GM19025 (cell line): ENCODE data around the gene ST3GAL4.
"Not testable (repeated sequence)": the region's sequence is repeated elsewhere in the genome, so short reads cannot be mapped to it uniquely, and the experiment has no call there.

Source experiments
- ATAC-seq: cut with Tn5 transposase; IDR thresholded peaks from one replicate; pipeline ENCODE4 v1.9.1; 2021; ENCODE audit warnings: mild to moderate bottlenecking, low read depth, moderate library complexity; ENCODE audit not compliant: unreplicated experiment

Gene ST3GAL4

DNA sequence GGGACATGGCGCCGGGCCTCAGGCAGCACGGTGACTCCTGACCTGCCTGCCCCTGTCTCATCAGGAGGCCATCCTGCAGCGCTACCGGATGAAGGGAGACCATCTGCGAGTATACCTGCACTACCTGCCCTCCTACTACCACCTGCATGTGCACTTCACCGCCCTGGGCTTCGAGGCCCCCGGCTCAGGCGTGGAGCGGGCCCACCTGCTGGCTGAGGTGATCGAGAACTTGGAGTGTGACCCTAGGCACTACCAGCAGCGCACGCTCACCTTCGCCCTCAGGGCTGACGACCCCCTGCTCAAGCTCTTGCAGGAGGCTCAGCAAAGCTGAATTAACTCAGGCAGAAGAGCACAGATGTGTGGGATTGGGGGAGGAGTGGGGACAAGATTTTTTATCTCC lies 10.2 kb upstream of the ST3GAL4 start:
- ATAC-seq = no peak

DNA sequence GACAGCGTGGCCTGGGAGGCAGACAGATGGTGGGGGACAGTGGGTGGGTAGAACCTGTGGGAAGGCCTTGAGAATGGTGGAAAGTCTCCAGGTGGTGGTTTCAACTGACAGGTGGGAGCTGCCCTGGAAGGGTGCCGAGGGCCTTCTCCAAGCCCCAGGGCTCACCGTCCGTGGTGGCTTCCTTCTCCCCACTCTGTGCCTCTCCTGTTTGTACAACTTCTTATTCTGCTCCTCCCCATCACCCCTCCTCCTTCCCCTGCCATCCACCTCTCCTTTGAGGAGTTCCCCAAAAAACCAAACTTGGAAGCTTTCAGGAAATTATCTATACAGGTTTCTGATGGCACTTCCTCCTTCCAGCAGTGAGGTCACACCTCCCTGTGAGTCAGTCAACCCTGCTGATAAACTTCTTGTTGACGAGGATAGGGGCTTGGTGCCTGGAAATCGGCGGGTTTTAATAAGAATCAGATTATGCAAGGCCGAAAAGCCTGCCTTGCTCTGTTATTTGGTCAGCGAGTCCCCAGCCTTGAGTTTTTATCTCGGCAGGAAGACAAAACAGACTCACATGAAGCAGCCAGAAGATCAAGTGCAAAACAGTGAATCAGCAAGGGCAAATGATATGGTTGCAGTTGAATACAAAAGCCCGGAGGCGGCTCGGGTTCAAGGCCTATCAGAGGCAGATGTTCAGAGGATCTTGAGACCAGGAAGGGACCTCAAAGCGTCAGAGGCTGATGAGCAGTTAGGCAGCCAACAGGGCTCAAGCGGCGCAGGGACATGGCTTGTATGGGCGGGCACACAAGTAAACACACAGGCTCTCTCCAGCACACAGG lies 9.5 kb upstream of the ST3GAL4 start:
- ATAC-seq = no peak

DNA sequence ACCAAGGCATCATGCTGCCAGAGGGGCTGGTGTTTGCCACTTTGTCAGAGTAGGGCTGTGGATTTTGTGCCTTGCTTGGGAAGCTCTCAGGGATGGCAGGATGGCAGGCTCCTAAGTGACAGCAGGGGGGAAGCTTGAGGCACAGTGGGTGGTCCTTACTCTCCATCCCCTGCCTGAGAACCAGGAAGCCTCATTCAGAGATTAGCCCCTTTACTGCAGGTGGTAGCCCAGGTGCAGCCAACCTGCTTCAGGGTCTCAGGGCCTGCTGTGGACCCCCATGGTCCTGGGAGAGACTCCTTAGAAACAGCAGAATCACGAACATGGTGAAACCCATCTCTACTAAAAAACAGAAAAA lies 8.9 kb upstream of the ST3GAL4 start:
- no peak for ATAC-seq

- not testable (repeated sequence) for ATAC-seq
Observed at GRCh38 chr11:126346946-126347345, 8.5 kb upstream of the ST3GAL4 start.

GRCh38 chr11:126347751-126348668 lies 7.5 kb upstream of the ST3GAL4 start:
- ATAC-seq = no peak

GRCh38 chr11:126348806-126349582 lies 6.5 kb upstream of the ST3GAL4 start:
- ATAC-seq = no peak

- ATAC-seq = no peak
Observed at GRCh38 chr11:126350836-126351235, 4.7 kb upstream of the ST3GAL4 start.

- no peak for ATAC-seq
Observed at GRCh38 chr11:126352163-126352562, 3.3 kb upstream of the ST3GAL4 start.

DNA sequence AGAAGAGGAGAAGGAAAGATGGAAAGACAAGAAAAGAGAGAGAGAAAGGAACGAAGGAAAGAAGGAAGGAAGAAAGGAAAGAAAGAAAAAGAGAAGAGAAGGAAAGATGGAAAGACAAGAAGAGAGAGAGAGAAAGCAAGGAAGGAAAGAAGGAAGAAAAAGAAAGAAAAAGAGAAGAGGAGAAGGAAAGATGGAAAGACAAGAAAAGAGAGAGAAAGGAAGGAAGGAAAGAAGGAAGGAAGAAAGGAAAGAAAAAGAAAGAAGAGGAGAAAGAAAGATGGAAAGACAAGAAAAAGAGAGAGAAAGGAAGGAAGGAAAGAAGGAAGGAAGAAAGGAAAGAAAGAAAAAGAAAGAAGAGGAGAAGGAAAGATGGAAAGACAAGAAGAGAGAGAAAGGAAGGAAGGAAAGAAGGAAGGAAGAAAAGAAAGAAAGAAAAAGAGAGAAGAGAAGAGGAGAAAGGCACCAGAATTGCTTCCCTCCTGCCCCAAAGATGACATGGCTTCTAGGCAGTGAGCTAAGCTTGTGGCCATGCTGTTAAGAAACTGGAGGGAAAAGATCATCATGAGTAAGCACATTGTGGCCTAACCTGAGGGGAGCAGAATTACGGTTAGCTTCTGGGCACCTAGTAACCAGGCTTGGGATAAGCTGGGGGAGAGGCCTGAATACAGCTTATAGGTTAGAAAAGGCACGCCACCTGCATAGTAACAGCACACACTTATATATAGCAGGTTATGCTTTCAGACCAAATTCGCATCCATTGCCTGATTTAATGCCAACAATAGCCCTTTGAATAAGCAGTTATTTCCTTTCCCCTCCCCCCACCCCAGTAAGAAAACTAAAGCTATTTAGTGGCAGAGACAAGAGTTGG lies 2.3 kb upstream of the ST3GAL4 start:
- no peak for ATAC-seq

GRCh38 chr11:126354631-126355323 lies 709 bp upstream of the ST3GAL4 start:
- peak; percentile 25 for ATAC-seq

GRCh38 chr11:126355926-126356897 lies 726 bp downstream of the ST3GAL4 start:
- ATAC-seq = no peak

DNA sequence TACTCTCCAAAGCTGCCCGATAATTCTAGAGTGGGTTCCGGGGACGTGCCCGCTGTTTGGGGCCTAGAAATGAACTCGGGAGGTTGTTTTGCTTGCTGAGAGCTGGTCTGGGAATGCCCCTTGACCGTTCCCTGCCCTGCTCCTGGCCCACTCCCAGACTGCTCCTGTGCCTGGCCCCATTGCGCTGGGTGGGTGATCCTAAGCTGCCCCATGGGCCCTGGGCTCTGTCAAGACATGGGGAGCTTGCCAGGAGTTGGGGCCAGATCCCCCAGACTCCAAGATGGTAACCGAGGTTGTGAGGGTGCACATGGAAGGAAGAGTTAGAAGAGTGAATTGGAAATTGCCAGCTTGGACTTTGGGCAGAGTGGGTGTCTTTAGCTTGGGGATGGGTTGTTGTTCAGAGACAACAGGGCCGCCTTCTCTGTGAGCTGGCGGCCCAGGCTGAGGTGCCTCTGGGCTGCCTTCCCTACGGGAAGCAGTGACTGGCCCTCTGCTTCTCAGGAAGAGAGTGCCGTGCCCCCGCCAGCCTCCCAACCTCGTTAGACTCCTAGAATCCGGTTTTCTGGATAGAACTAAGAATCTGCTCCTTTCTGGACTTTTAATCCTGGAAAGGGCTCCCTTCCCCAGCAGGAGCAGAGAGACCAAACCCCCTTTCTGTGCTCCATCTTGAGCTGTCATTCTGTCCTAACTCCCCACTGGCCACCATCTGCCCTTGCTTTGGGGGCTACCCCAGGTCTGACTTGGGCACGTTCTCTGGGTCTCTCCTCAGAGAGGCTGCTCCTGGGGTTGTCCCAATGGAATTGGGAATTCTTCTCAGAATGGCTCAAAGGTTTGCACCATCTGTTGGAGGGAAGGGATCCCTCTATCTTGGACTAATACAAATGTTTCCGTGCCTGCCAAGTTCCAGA lies 1.8 kb downstream of the ST3GAL4 start:
- no peak for ATAC-seq

DNA sequence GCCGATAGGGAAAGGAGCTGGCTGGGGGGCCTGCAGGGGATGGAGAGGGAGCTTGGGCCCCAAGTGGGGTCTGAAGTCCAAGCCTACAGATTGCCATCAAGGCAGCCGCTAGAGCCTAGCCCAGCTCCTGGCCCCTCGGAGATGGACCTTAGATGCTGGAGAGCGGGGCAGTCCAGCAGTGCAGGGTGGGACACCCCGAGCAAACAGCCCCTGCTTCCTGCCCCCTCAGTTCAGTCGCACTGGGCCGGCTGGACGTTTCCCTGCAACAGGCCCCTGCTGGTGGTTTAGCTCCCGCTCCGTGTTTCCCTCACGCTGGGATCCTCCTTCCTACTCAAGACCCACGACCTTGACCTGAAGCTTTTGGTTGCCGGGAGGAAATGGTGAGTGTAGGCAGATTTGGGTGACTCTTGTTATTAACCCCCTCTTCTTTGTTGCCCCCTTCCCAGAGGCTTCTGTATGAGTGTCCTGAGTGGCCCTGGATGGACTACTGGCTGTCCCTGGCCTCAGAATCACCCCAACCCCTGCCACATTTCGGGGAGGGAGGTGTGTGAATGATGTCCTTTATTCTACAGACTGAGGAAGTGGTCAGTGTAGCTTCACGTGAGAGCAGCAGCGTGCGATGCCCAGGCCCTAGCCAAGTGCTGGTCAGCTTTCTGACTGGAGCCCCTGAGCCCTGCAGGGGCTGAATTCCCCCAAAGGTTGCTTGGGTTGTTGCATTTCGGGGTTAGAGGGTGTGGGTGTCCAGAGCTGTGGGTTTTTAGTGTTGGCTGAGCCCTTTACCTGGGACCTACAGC lies 2.7 kb downstream of the ST3GAL4 start:
- ATAC-seq = no peak

GRCh38 chr11:126358763-126359160 lies 3.3 kb downstream of the ST3GAL4 start:
- no peak for ATAC-seq

DNA sequence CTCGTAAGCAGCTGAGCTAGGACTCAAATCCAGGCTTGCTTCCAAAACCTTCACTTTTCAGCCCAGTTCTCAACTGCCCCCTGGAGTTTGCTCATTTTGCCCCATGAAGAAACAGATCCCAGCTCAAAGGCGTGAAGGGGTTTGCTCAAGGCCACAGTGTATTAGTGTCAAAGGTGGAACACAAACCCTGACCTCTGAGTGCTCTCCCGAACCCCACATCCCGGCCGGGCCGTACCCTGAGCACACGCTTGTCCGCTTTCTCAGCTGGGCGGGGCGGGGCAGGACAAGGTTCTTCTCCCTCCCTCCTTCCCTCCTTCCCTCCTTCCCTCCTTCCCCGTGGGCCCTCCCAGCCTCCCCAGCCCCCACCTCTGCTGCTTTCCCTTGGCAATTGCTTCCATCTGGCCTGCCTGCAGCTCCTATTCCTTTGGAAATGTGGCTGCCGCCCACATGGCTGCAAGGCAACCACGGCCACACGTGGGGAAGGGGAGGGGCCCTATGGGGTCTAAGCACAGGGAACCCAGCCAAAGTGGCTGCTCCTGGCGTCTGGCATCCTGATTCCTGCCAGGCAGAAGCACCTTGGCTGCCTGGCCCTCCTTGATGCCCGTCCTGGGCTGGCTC lies 4.1 kb downstream of the ST3GAL4 start:
- ATAC-seq = no peak

DNA sequence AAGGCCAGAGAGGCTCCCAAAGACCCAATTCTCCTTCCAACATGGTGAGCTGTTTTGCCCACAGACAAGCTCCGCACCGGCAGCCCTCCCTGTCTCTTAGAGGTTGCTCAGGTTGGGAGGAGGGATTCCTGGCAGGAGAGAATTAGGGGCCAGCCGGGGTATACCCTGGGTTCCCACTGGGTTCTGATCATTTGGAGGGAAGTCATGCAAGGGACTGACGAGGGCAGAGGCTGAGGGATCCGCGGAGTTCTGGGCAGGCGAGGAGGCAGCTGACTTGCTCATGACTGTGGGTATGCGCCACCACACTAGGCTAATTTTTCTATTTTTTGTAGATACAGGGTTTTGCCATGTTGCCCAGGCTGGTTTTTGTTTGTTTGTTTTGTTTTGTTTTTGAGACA lies 4.6 kb downstream of the ST3GAL4 start:
- ATAC-seq = no peak
